HEK293 (cell line): ENCODE data around the gene RPS18.

Experiments used
- SP2 ChIP-seq: fragments of 450-650 bp; formaldehyde crosslinking; IDR thresholded peaks from 2 replicates; pipeline ENCODE4 v1.5.1; 2016; ENCODE audit warnings: missing biosample characterization, missing genetic modification characterization
- ZNF175 ChIP-seq: fragments of 450-650 bp; formaldehyde crosslinking; IDR thresholded peaks from 2 replicates; pipeline ENCODE4 v1.5.1; 2016; ENCODE audit warnings: missing biosample characterization, missing genetic modification characterization
- ZNF274 ChIP-seq, 2 experiments: fragments of 200-500 bp in 1 of 2; fragments of 450-650 bp in 1 of 2; sonication (Bioruptor generic) in 1 of 2; formaldehyde crosslinking in 1 of 2; IDR thresholded peaks; 2 replicates each; pipeline versions ENCODE4 v1.5.1 to v1.6.1; 2014 to 2016; ENCODE audit warnings: borderline replicate concordance in 1 of 2, inconsistent platforms in 1 of 2, low read length in 1 of 2, missing biosample characterization in 1 of 2, missing genetic modification characterization in 1 of 2
- ZNF768 ChIP-seq: fragments of 450-650 bp; formaldehyde crosslinking; IDR thresholded peaks from 2 replicates; pipeline ENCODE4 v1.5.1; 2018; ENCODE audit warnings: missing biosample characterization, mild to moderate bottlenecking, missing genetic modification characterization
- ZNF830 ChIP-seq: fragments of 450-650 bp; IDR thresholded peaks from 2 replicates; pipeline ENCODE4 v1.5.0; 2018; ENCODE audit warnings: missing biosample characterization, missing genetic modification characterization, low read depth, mild to moderate bottlenecking, moderate library complexity
- TF ChIP-seq, protein P1 (sequence below): fragments of 450-650 bp; formaldehyde crosslinking; IDR thresholded peaks from 2 replicates; pipeline ENCODE4 v1.5.1; 2016; ENCODE audit warnings: missing biosample characterization, missing genetic modification characterization
- TF ChIP-seq, protein P2 (sequence below): sonication (generic); formaldehyde crosslinking; IDR thresholded peaks from 2 replicates; pipeline ENCODE4 v1.8.1; 2022; ENCODE audit warnings: mild to moderate bottlenecking, moderate library complexity, missing genetic modification reagents
- TF ChIP-seq, protein P3 (sequence below): fragments of 450-650 bp; formaldehyde crosslinking; IDR thresholded peaks from 2 replicates; pipeline ENCODE4 v1.5.1; 2016; ENCODE audit warnings: missing biosample characterization, missing genetic modification characterization, low read depth
- TF ChIP-seq, protein P4 (sequence below): fragments of 450-650 bp; formaldehyde crosslinking; IDR thresholded peaks from 2 replicates; pipeline ENCODE4 v1.5.1; 2016; ENCODE audit warnings: missing biosample characterization, missing genetic modification characterization
- TF ChIP-seq, protein P5 (sequence below): fragments of 450-650 bp; formaldehyde crosslinking; IDR thresholded peaks from 2 replicates; pipeline ENCODE4 v1.5.1; 2016; ENCODE audit warnings: missing biosample characterization, missing genetic modification characterization

DNA sequence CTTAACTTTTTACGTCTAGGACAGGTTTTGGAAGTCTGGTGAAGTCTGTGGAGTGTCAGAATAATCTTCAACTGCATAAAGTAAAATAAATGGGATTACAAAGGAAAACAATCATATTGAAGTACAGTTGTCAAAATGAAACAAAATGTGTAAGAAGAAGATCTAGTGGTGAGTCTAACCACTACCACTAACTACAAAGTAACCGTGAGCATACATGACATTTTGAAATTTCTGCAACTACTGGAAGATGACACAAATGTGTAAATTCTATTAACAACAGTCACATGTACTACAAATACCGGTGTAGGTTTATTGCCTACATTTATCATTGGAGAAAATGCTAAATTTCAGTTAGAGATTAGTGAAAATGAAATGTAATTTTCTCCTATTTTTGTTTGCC, 29.9 kb upstream of the RPS18 start:
- TF ChIP-seq, protein P1, sequence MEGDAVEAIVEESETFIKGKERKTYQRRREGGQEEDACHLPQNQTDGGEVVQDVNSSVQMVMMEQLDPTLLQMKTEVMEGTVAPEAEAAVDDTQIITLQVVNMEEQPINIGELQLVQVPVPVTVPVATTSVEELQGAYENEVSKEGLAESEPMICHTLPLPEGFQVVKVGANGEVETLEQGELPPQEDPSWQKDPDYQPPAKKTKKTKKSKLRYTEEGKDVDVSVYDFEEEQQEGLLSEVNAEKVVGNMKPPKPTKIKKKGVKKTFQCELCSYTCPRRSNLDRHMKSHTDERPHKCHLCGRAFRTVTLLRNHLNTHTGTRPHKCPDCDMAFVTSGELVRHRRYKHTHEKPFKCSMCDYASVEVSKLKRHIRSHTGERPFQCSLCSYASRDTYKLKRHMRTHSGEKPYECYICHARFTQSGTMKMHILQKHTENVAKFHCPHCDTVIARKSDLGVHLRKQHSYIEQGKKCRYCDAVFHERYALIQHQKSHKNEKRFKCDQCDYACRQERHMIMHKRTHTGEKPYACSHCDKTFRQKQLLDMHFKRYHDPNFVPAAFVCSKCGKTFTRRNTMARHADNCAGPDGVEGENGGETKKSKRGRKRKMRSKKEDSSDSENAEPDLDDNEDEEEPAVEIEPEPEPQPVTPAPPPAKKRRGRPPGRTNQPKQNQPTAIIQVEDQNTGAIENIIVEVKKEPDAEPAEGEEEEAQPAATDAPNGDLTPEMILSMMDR (tag by site-specific recombination), result no peak
- TF ChIP-seq, protein P2, sequence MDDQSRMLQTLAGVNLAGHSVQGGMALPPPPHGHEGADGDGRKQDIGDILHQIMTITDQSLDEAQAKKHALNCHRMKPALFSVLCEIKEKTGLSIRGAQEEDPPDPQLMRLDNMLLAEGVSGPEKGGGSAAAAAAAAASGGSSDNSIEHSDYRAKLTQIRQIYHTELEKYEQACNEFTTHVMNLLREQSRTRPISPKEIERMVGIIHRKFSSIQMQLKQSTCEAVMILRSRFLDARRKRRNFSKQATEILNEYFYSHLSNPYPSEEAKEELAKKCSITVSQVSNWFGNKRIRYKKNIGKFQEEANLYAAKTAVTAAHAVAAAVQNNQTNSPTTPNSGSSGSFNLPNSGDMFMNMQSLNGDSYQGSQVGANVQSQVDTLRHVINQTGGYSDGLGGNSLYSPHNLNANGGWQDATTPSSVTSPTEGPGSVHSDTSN (CRISPR knock-in tag), result no peak
- no peak for TF ChIP-seq ZNF274 (IDR thresholded peaks at IDR 0.05; ENCODE audit: low read length)
- no peak for TF ChIP-seq ZNF274 (tag by site-specific recombination; IDR thresholded peaks at IDR 0.05; ENCODE audit: borderline replicate concordance)
- no peak for TF ChIP-seq ZNF768 (tag by site-specific recombination)
- no peak for TF ChIP-seq SP2 (tag by site-specific recombination)
- no peak for TF ChIP-seq ZNF830 (tag by site-specific recombination)
- no peak for TF ChIP-seq ZNF175 (tag by site-specific recombination)
- TF ChIP-seq, protein P3, sequence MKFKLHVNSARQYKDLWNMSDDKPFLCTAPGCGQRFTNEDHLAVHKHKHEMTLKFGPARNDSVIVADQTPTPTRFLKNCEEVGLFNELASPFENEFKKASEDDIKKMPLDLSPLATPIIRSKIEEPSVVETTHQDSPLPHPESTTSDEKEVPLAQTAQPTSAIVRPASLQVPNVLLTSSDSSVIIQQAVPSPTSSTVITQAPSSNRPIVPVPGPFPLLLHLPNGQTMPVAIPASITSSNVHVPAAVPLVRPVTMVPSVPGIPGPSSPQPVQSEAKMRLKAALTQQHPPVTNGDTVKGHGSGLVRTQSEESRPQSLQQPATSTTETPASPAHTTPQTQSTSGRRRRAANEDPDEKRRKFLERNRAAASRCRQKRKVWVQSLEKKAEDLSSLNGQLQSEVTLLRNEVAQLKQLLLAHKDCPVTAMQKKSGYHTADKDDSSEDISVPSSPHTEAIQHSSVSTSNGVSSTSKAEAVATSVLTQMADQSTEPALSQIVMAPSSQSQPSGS (tag by site-specific recombination), result no peak
- TF ChIP-seq, protein P4, sequence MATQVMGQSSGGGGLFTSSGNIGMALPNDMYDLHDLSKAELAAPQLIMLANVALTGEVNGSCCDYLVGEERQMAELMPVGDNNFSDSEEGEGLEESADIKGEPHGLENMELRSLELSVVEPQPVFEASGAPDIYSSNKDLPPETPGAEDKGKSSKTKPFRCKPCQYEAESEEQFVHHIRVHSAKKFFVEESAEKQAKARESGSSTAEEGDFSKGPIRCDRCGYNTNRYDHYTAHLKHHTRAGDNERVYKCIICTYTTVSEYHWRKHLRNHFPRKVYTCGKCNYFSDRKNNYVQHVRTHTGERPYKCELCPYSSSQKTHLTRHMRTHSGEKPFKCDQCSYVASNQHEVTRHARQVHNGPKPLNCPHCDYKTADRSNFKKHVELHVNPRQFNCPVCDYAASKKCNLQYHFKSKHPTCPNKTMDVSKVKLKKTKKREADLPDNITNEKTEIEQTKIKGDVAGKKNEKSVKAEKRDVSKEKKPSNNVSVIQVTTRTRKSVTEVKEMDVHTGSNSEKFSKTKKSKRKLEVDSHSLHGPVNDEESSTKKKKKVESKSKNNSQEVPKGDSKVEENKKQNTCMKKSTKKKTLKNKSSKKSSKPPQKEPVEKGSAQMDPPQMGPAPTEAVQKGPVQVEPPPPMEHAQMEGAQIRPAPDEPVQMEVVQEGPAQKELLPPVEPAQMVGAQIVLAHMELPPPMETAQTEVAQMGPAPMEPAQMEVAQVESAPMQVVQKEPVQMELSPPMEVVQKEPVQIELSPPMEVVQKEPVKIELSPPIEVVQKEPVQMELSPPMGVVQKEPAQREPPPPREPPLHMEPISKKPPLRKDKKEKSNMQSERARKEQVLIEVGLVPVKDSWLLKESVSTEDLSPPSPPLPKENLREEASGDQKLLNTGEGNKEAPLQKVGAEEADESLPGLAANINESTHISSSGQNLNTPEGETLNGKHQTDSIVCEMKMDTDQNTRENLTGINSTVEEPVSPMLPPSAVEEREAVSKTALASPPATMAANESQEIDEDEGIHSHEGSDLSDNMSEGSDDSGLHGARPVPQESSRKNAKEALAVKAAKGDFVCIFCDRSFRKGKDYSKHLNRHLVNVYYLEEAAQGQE (tag by site-specific recombination), result no peak
- TF ChIP-seq, protein P5, sequence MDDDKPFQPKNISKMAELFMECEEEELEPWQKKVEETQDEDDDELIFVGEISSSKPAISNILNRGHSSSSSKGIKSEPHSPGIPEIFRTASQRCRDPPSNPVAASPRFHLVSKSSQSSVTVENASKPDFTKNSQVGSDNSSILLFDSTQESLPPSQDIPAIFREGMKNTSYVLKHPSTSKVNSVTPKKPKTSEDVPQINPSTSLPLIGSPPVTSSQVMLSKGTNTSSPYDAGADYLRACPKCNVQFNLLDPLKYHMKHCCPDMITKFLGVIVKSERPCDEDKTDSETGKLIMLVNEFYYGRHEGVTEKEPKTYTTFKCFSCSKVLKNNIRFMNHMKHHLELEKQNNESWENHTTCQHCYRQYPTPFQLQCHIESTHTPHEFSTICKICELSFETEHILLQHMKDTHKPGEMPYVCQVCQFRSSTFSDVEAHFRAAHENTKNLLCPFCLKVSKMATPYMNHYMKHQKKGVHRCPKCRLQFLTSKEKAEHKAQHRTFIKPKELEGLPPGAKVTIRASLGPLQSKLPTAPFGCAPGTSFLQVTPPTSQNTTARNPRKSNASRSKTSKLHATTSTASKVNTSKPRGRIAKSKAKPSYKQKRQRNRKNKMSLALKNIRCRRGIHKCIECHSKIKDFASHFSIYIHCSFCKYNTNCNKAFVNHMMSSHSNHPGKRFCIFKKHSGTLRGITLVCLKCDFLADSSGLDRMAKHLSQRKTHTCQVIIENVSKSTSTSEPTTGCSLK (tag by site-specific recombination), result no peak
